ENCODE data around the gene ENOSF1. TPM values are rescaled to one million over a fixed set of nuclear protein-coding genes. Genes with fewer than 3 reads are reported as not detected.

Gene ENOSF1
- total and polyA plus RNA-seq, 2 of the 13 experiments (the other 11 are each of a cell fraction or from before 2014, with no cell fraction given), result 37.6 to 40.1 TPM

DNA sequence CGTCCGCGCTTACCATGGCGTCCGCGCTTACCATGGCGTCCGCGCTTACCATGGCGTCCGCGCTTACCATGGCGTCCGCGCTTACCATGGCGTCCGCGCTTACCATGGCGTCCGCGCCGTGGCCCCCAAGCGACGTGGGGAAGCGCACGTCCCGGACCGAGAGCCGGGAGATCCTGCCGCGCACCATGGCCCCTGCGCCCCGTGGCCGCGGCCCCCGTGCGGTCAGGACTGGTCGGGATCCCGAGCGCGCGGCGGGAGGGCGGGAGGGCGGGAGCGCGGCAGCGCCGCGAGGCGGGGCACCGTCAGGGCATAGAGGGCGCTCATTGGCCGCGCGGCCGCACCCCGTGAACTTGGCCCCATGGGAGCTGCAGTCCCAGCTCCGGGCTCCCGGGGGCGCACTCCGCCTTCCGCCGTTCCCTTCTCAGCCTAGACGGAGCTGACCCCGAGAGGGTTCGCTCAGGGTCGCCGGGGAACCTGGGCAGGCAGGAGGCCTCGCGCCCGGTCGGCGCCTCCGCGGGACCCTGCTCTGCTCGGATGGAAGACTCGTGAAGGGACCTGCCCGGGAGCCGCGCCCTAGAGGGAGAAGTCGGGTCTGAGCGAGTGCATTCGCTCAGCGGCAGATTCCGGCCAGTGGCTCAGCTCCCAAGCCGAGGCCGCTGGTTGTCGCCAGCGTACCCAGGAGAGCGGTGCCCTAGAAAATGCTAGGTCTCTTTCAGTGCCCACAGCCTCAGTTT is at the start of gene ENOSF1 (continued):
- TF ChIP-seq ZNF235 (CRISPR knock-in tag; IDR thresholded peaks at IDR 0.05; ENCODE audit: borderline replicate concordance) (0 out of 2 replicates have a peak, but pooled peaks have one; percentile 36), ZNF766 (CRISPR knock-in tag; IDR thresholded peaks at IDR 0.05; ENCODE audit: borderline replicate concordance) (0 out of 2 replicates have a peak, but pooled peaks have one; percentile 22), HNF4G (IDR thresholded peaks at IDR 0.05; ENCODE audit: borderline replicate concordance, low read depth, low read length) (no peak), HNF4G (CRISPR knock-in tag; IDR thresholded peaks at IDR 0.05; ENCODE audit: borderline replicate concordance, low read depth) (no peak), RCOR2 (CRISPR knock-in tag; IDR thresholded peaks at IDR 0.05) (no peak), MAF1 (CRISPR knock-in tag; IDR thresholded peaks at IDR 0.05; ENCODE audit: borderline replicate concordance) (no peak), SIN3A (IDR thresholded peaks at IDR 0.05; ENCODE audit: borderline replicate concordance, low read depth, low read length) (no peak), ZSCAN21 (CRISPR knock-in tag; IDR thresholded peaks at IDR 0.05; ENCODE audit: borderline replicate concordance) (peak; percentile 61; the same call in 1 of the 2 replicates), ZNF749 (CRISPR knock-in tag; IDR thresholded peaks at IDR 0.05; ENCODE audit: borderline replicate concordance) (peak; percentile 90), PCBP1 (IDR thresholded peaks at IDR 0.05; ENCODE audit: borderline replicate concordance, low read depth, low read length) (no peak), HES4 (CRISPR knock-in tag; IDR thresholded peaks at IDR 0.05; ENCODE audit: borderline replicate concordance) (peak; percentile 98), YY1 (IDR thresholded peaks at IDR 0.05; ENCODE audit: insufficient read depth, insufficient replicate concordance, low read depth, low read length) (peak; percentile 93), FOXK1 (CRISPR knock-in tag; IDR thresholded peaks at IDR 0.05; ENCODE audit: borderline replicate concordance, low read depth) (peak; percentile 42; the same call in 1 of the 2 replicates), RFX5 (IDR thresholded peaks at IDR 0.05; ENCODE audit: low read depth, low read length) (no peak), NRL (CRISPR knock-in tag; IDR thresholded peaks at IDR 0.05; ENCODE audit: borderline replicate concordance) (peak; percentile 17; the same call in 1 of the 2 replicates), TCF12 (IDR thresholded peaks at IDR 0.05) (no peak), TCF12 (CRISPR knock-in tag; IDR thresholded peaks at IDR 0.05) (0 out of 2 replicates have a peak, but pooled peaks have one; percentile 40)
- TF ChIP-seq, protein P1, sequence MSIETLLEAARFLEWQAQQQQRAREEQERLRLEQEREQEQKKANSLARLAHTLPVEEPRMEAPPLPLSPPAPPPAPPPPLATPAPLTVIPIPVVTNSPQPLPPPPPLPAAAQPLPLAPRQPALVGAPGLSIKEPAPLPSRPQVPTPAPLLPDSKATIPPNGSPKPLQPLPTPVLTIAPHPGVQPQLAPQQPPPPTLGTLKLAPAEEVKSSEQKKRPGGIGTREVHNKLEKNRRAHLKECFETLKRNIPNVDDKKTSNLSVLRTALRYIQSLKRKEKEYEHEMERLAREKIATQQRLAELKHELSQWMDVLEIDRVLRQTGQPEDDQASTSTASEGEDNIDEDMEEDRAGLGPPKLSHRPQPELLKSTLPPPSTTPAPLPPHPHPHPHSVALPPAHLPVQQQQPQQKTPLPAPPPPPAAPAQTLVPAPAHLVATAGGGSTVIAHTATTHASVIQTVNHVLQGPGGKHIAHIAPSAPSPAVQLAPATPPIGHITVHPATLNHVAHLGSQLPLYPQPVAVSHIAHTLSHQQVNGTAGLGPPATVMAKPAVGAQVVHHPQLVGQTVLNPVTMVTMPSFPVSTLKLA (IDR thresholded peaks at IDR 0.05), result no peak
- TF ChIP-seq, protein P2, sequence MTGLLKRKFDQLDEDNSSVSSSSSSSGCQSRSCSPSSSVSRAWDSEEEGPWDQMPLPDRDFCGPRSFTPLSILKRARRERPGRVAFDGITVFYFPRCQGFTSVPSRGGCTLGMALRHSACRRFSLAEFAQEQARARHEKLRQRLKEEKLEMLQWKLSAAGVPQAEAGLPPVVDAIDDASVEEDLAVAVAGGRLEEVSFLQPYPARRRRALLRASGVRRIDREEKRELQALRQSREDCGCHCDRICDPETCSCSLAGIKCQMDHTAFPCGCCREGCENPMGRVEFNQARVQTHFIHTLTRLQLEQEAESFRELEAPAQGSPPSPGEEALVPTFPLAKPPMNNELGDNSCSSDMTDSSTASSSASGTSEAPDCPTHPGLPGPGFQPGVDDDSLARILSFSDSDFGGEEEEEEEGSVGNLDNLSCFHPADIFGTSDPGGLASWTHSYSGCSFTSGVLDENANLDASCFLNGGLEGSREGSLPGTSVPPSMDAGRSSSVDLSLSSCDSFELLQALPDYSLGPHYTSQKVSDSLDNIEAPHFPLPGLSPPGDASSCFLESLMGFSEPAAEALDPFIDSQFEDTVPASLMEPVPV (CRISPR knock-in tag; IDR thresholded peaks at IDR 0.05), result no peak; the same call in 1 of the 2 replicates
- TF ChIP-seq, protein P3, sequence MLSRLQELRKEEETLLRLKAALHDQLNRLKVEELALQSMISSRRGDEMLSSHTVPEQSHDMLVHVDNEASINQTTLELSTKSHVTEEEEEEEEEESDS (CRISPR knock-in tag; IDR thresholded peaks at IDR 0.05; ENCODE audit: borderline replicate concordance), result no peak
- TF ChIP-seq, protein P4, sequence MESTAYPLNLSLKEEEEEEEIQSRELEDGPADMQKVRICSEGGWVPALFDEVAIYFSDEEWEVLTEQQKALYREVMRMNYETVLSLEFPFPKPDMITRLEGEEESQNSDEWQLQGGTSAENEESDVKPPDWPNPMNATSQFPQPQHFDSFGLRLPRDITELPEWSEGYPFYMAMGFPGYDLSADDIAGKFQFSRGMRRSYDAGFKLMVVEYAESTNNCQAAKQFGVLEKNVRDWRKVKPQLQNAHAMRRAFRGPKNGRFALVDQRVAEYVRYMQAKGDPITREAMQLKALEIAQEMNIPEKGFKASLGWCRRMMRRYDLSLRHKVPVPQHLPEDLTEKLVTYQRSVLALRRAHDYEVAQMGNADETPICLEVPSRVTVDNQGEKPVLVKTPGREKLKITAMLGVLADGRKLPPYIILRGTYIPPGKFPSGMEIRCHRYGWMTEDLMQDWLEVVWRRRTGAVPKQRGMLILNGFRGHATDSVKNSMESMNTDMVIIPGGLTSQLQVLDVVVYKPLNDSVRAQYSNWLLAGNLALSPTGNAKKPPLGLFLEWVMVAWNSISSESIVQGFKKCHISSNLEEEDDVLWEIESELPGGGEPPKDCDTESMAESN (CRISPR knock-in tag; conservative IDR thresholded peaks at IDR 0.05), result peak; percentile 89
- TF ChIP-seq, protein P5, sequence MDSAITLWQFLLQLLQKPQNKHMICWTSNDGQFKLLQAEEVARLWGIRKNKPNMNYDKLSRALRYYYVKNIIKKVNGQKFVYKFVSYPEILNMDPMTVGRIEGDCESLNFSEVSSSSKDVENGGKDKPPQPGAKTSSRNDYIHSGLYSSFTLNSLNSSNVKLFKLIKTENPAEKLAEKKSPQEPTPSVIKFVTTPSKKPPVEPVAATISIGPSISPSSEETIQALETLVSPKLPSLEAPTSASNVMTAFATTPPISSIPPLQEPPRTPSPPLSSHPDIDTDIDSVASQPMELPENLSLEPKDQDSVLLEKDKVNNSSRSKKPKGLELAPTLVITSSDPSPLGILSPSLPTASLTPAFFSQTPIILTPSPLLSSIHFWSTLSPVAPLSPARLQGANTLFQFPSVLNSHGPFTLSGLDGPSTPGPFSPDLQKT (CRISPR knock-in tag; IDR thresholded peaks at IDR 0.05; ENCODE audit: borderline replicate concordance), result no peak

Measured in HepG2 (cell line).